Liver (tissue), 9 donors: Measurements from ENCODE around the gene PIAS1. TPM values are rescaled to one million over a fixed set of nuclear protein-coding genes. Genes with fewer than 3 reads are reported as not detected.

Experiments
- DNase-seq: peaks from one replicate; pipeline ENCODE4 v3.0.0-alpha.2; 2017; ENCODE audit warnings: low spot score
- H3K27ac ChIP-seq, 2 donors: one replicate each; pipeline ENCODE4 v1.7.0; 2013; ENCODE audit warnings: inconsistent platforms in 2 of 2, low read length in 2 of 2, control low read depth in 1 of 2, low read depth in 1 of 2, mild to moderate bottlenecking in 1 of 2
- H3K27me3 ChIP-seq, 4 donors: one replicate each; pipeline versions ENCODE4 v1.6.1 to v1.7.0; 2013; ENCODE audit warnings: low read length in 3 of 4, inconsistent platforms in 1 of 4, mild to moderate bottlenecking in 1 of 4, moderate library complexity in 1 of 4; ENCODE audit not compliant: control insufficient read depth in 4 of 4, insufficient read depth in 4 of 4
- H3K36me3 ChIP-seq, 4 donors: one replicate each; pipeline versions ENCODE4 v1.6.1 to v1.7.0; 2013; ENCODE audit warnings: low read length in 3 of 4, mild to moderate bottlenecking in 3 of 4, low read depth in 1 of 4, moderate library complexity in 1 of 4; ENCODE audit not compliant: control insufficient read depth in 4 of 4, insufficient read depth in 3 of 4
- H3K4me1 ChIP-seq, 4 donors: one replicate each; pipeline versions ENCODE4 v1.6.1 to v1.7.0; 2013; ENCODE audit warnings: low read length in 3 of 4, mild to moderate bottlenecking in 3 of 4, moderate library complexity in 1 of 4; ENCODE audit not compliant: control insufficient read depth in 4 of 4, insufficient read depth in 4 of 4
- H3K4me3 ChIP-seq, 3 donors: one replicate each; pipeline versions ENCODE4 v1.6.1 to v1.7.0; 2013; ENCODE audit warnings: low read length in 3 of 3, control low read depth in 1 of 3, low read depth in 1 of 3, mild to moderate bottlenecking in 1 of 3
- H3K9ac ChIP-seq, 2 donors: one replicate each; pipeline ENCODE4 v1.7.0; 2013; ENCODE audit warnings: low read length in 2 of 2, mild to moderate bottlenecking in 2 of 2, moderate library complexity in 2 of 2, control low read depth in 1 of 2, low read depth in 1 of 2
- H3K9me3 ChIP-seq, 4 donors: one replicate each; pipeline versions ENCODE4 v1.6.1 to v1.7.0; 2013; ENCODE audit warnings: low read length in 3 of 4; ENCODE audit not compliant: control insufficient read depth in 4 of 4
- EGR1 ChIP-seq, 2 donors: IDR thresholded peaks; 2 replicates each; pipeline ENCODE4 v1.6.1; 2016 to 2018; ENCODE audit warnings: antibody characterized with exemption in 2 of 2, low read depth in 2 of 2
- FOXA2 ChIP-seq: IDR thresholded peaks from 2 replicates; pipeline ENCODE4 v1.6.1; 2016; ENCODE audit warnings: antibody characterized with exemption
- GABPA ChIP-seq, 2 donors: IDR thresholded peaks in 1 of 2; conservative IDR thresholded peaks in 1 of 2; 2 replicates each; pipeline ENCODE4 v1.6.1; 2016; ENCODE audit warnings: antibody characterized with exemption in 2 of 2, mild to moderate bottlenecking in 1 of 2, moderate library complexity in 1 of 2
- HNF4G ChIP-seq: IDR thresholded peaks from 2 replicates; pipeline ENCODE4 v1.6.1; 2016; ENCODE audit warnings: antibody characterized with exemption
- JUND ChIP-seq, 2 donors: IDR thresholded peaks; 2 replicates each; pipeline ENCODE4 v1.6.1; 2016; ENCODE audit warnings: antibody characterized with exemption in 2 of 2
- NR2F2 ChIP-seq: IDR thresholded peaks from 2 replicates; pipeline ENCODE4 v1.6.1; 2016; ENCODE audit warnings: antibody characterized with exemption
- RAD21 ChIP-seq, 2 donors: IDR thresholded peaks; 2 replicates each; pipeline ENCODE4 v1.6.1; 2016; ENCODE audit warnings: antibody characterized with exemption in 2 of 2, mild to moderate bottlenecking in 2 of 2
- RXRA ChIP-seq, 2 donors: IDR thresholded peaks; 2 replicates each; pipeline ENCODE4 v1.6.1; 2017 to 2018; ENCODE audit warnings: antibody characterized with exemption in 2 of 2, mild to moderate bottlenecking in 1 of 2
- SP1 ChIP-seq: IDR thresholded peaks from 2 replicates; pipeline ENCODE4 v1.6.1; 2018; ENCODE audit warnings: antibody characterized with exemption, mild to moderate bottlenecking
- TAF1 ChIP-seq: conservative IDR thresholded peaks from 2 replicates; pipeline ENCODE4 v1.6.1; 2016; ENCODE audit warnings: antibody characterized with exemption, mild to moderate bottlenecking
- YY1 ChIP-seq: IDR thresholded peaks from 2 replicates; pipeline ENCODE4 v1.6.1; 2016; ENCODE audit warnings: antibody characterized with exemption, mild to moderate bottlenecking
- WGBS: extraction: QIAGEN DNeasy Blood & Tissue Kit; methylation state at CpG from one replicate; pipeline ENCODE4 v1.1.7; 2013; 5-methylcytosine and 5-hydroxymethylcytosine counted together
- polyA plus RNA-seq, 2 donors: library from polyadenylated mRNA; stranded (reverse) in 1 of 2; unstranded in 1 of 2; fragments of 200-250 nt in 1 of 2; fragments of >200 nt in 1 of 2; fragmentation: Nextera tagmentation in 1 of 2; extraction: Ambion mirVana in 1 of 2; gene quantifications; one replicate each; pipeline versions ENCODE4 v1.2.1 to v1.2.3, GENCODE V29; 2013 to 2015
- total RNA-seq, 2 donors: library from RNA; depleted of rRNA; stranded (reverse); fragments of >200 nt; gene quantifications; one replicate each; pipeline ENCODE4 v1.2.3, GENCODE V29; 2014
- TF ChIP-seq, protein P1 (sequence below): fragments of 150-350 bp; IDR thresholded peaks from 2 replicates; pipeline ENCODE4 v1.5.1; 2017; ENCODE audit warnings: improper control_type of control experiment, low read depth, low read length; ENCODE audit not compliant: missing input control
- TF ChIP-seq, protein P2 (sequence below): IDR thresholded peaks from 2 replicates; pipeline ENCODE4 v1.6.1; 2016; ENCODE audit warnings: antibody characterized with exemption
- TF ChIP-seq, protein P3 (sequence below): IDR thresholded peaks from 2 replicates; pipeline ENCODE4 v1.6.1; 2016; ENCODE audit warnings: antibody characterized with exemption, mild to moderate bottlenecking
- TF ChIP-seq, protein P4 (sequence below): IDR thresholded peaks from 2 replicates; pipeline ENCODE4 v1.6.1; 2016; ENCODE audit warnings: antibody characterized with exemption
- TF ChIP-seq, protein P5 (sequence below): IDR thresholded peaks from 2 replicates; pipeline ENCODE4 v1.6.1; 2016; ENCODE audit warnings: antibody characterized with exemption
- donor health status: healthy.
- donor health status: healthy.
- donor health status: healthy.
- donor health status: healthy.
- donor health status: healthy.

PIAS1 gene
- total and polyA plus RNA-seq, 4 donors = 5.6 to 18.8 (median 13.2) TPM

DNA sequence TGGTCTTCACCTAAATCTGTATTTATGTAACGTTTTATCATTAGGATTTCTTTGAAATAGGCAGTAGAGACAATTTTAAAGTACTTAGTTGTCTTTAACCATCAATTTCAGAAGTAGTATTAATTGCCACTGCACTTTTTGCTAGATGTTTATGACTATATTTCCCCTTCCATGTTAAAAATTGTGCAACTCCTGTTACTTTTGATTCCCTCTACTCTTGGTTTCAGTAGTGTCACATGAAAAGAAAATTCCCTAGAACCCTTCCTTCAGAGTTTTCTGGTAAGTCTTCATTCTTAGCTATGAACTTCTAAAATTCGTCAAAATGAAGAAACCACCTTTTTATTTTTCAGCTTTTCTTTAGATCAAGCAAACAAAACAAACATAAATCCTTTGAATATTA lies 7.1 kb downstream of the PIAS1 start:
- Histone ChIP-seq H3K9me3 (no peaks in the 10 kb centered on the region), H3K4me1 (peaks cover 2 to 31% (median 21%) of the 10 kb centered on the region in 4 donors), H3K4me3 (no peak overlapping the region), H3K27ac (no peak overlapping the region), H3K36me3 (no peaks in the 10 kb centered on the region), H3K9ac (no peak overlapping the region), H3K27me3 (no peaks in the 10 kb centered on the region)
- no peak for DNase-seq
- no peak for TF ChIP-seq GABPA (IDR thresholded peaks at IDR 0.05 in 1 of 2, conservative IDR thresholded peaks at IDR 0.05 in 1 of 2)
- TF ChIP-seq, protein P1, sequence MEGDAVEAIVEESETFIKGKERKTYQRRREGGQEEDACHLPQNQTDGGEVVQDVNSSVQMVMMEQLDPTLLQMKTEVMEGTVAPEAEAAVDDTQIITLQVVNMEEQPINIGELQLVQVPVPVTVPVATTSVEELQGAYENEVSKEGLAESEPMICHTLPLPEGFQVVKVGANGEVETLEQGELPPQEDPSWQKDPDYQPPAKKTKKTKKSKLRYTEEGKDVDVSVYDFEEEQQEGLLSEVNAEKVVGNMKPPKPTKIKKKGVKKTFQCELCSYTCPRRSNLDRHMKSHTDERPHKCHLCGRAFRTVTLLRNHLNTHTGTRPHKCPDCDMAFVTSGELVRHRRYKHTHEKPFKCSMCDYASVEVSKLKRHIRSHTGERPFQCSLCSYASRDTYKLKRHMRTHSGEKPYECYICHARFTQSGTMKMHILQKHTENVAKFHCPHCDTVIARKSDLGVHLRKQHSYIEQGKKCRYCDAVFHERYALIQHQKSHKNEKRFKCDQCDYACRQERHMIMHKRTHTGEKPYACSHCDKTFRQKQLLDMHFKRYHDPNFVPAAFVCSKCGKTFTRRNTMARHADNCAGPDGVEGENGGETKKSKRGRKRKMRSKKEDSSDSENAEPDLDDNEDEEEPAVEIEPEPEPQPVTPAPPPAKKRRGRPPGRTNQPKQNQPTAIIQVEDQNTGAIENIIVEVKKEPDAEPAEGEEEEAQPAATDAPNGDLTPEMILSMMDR = no peak
- TF ChIP-seq SP1 = no peak
- TF ChIP-seq, protein P2, sequence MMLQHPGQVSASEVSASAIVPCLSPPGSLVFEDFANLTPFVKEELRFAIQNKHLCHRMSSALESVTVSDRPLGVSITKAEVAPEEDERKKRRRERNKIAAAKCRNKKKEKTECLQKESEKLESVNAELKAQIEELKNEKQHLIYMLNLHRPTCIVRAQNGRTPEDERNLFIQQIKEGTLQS = no peak
- TF ChIP-seq, protein P3, sequence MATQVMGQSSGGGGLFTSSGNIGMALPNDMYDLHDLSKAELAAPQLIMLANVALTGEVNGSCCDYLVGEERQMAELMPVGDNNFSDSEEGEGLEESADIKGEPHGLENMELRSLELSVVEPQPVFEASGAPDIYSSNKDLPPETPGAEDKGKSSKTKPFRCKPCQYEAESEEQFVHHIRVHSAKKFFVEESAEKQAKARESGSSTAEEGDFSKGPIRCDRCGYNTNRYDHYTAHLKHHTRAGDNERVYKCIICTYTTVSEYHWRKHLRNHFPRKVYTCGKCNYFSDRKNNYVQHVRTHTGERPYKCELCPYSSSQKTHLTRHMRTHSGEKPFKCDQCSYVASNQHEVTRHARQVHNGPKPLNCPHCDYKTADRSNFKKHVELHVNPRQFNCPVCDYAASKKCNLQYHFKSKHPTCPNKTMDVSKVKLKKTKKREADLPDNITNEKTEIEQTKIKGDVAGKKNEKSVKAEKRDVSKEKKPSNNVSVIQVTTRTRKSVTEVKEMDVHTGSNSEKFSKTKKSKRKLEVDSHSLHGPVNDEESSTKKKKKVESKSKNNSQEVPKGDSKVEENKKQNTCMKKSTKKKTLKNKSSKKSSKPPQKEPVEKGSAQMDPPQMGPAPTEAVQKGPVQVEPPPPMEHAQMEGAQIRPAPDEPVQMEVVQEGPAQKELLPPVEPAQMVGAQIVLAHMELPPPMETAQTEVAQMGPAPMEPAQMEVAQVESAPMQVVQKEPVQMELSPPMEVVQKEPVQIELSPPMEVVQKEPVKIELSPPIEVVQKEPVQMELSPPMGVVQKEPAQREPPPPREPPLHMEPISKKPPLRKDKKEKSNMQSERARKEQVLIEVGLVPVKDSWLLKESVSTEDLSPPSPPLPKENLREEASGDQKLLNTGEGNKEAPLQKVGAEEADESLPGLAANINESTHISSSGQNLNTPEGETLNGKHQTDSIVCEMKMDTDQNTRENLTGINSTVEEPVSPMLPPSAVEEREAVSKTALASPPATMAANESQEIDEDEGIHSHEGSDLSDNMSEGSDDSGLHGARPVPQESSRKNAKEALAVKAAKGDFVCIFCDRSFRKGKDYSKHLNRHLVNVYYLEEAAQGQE = no peak
- no peak for TF ChIP-seq HNF4G
- WGBS = 88% methylated on average over 2 of the region's 2 CpGs

DNA sequence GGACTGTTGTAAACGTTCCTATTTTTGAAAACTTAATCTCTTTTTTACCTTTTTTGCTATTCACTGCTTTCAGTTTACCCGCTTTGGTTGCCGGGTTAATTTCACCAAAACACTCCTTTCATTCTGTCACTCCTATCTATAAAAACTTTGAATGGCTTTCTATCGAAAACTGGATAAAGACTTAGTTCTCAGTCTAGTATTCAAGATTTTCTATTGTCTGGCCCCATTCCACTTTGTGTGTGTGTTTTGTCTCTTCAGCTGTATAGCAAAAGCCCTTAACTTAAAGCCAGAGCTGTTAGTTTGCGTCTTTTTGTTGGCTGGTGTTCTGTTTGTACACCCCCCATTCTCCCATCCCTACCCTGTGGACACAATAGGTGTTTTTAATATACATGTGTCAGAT lies 7.5 kb downstream of the PIAS1 start:
- no peak for DNase-seq
- TF ChIP-seq HNF4G = no peak
- TF ChIP-seq RXRA (IDR thresholded peaks at IDR 0.05) = no peak
- no peak for TF ChIP-seq JUND (IDR thresholded peaks at IDR 0.05)
- no peak for TF ChIP-seq YY1
- TF ChIP-seq EGR1 (IDR thresholded peaks at IDR 0.05; ENCODE audit: low read depth in 2 of 2) = no peak
- TF ChIP-seq GABPA (IDR thresholded peaks at IDR 0.05 in 1 of 2, conservative IDR thresholded peaks at IDR 0.05 in 1 of 2) = no peak
- TF ChIP-seq RAD21 (IDR thresholded peaks at IDR 0.05) = no peak
- TF ChIP-seq, protein P4, sequence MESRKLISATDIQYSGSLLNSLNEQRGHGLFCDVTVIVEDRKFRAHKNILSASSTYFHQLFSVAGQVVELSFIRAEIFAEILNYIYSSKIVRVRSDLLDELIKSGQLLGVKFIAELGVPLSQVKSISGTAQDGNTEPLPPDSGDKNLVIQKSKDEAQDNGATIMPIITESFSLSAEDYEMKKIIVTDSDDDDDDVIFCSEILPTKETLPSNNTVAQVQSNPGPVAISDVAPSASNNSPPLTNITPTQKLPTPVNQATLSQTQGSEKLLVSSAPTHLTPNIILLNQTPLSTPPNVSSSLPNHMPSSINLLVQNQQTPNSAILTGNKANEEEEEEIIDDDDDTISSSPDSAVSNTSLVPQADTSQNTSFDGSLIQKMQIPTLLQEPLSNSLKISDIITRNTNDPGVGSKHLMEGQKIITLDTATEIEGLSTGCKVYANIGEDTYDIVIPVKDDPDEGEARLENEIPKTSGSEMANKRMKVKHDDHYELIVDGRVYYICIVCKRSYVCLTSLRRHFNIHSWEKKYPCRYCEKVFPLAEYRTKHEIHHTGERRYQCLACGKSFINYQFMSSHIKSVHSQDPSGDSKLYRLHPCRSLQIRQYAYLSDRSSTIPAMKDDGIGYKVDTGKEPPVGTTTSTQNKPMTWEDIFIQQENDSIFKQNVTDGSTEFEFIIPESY = no peak
- TF ChIP-seq, protein P5, sequence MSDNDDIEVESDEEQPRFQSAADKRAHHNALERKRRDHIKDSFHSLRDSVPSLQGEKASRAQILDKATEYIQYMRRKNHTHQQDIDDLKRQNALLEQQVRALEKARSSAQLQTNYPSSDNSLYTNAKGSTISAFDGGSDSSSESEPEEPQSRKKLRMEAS = no peak
- no peak for TF ChIP-seq FOXA2
- no peak for TF ChIP-seq TAF1
- TF ChIP-seq NR2F2 = no peak
- no peaks in the 10 kb centered on the region for H3K36me3 ChIP-seq
- H3K27ac ChIP-seq = no peak overlapping the region
- 88% methylated on average over 5 of the region's 5 CpGs for WGBS
- no peak overlapping the region for H3K9ac ChIP-seq
- no peak overlapping the region for H3K4me3 ChIP-seq
- H3K9me3 ChIP-seq = no peaks in the 10 kb centered on the region
- peaks cover 2 to 28% (median 17%) of the 10 kb centered on the region in 4 donors for H3K4me1 ChIP-seq
- no peaks in the 10 kb centered on the region for H3K27me3 ChIP-seq
